RWPE1 (cell line): ENCODE results near the gene COL4A3.
A peak's percentile ranks its signal among the peaks of the same experiment; 100 is the strongest.

Experiments
- CTCF ChIA-PET: fragments of 350-600 bp; sonication (Branson Sonifier 250); formaldehyde crosslinking; extraction: SDS; loops from one replicate; lab custom pipeline; 2021; lab: Yijun Ruan, JAX
- POLR2A ChIA-PET: fragments of 400-600 bp; formaldehyde crosslinking; extraction: SDS; loops from one replicate; lab custom pipeline; 2020; ENCODE audit warnings: antibody characterized with exemption; ENCODE audit not compliant: low non-redundant PET; lab: Yijun Ruan, JAX
- DNase-seq: peaks from one replicate; pipeline ENCODE4 v3.0.0; 2012; ENCODE audit warnings: low spot score
- H3K27ac ChIP-seq: fragments of 450-650 bp; 2 replicates; pipeline ENCODE4 v1.5.1; 2017
- CTCF ChIP-seq: fragments of 450-650 bp; conservative IDR thresholded peaks from 2 replicates; pipeline ENCODE4 v1.5.1; 2017; ENCODE audit warnings: low read depth, mild to moderate bottlenecking

COL4A3 gene

GRCh38 chr2:227324995-227325838 lies 160.8 kb downstream of the COL4A3 start, which contains the start of gene MFF:
Gene MFF, plus strand, starts transcription at chr2:227325251. Its CDS starts 5,415 bp downstream, at chr2:227330666.
- ChIA-PET CTCF (interaction anchor here (0.7 to 0.9 kb wide), 2 partner anchors 488 to 495 kb away, joined by 3 to 4 read pairs; partner anchors contain the start of gene CCL20), POLR2A (no interaction called here)
- peak; percentile 34 for TF ChIP-seq CTCF
- H3K27ac ChIP-seq: peak within 1 kb of the TSS; percentile 84
- DNase-seq: peak; percentile 93

GRCh38 chr2:227325839-227326195 lies 161.4 kb downstream of the COL4A3 start:
- ChIA-PET POLR2A (no interaction called here), CTCF (interaction anchor here (0.6 kb wide), 1 partner anchor 666 kb away, joined by 5 read pairs; no protein-coding TSS in a partner anchor)
- DNase-seq: peak; percentile 37
- TF ChIP-seq CTCF: 0 out of 2 replicates have a peak, but pooled peaks have one; percentile 2
- H3K27ac ChIP-seq: peak overlapping the region; percentile 84

DNA sequence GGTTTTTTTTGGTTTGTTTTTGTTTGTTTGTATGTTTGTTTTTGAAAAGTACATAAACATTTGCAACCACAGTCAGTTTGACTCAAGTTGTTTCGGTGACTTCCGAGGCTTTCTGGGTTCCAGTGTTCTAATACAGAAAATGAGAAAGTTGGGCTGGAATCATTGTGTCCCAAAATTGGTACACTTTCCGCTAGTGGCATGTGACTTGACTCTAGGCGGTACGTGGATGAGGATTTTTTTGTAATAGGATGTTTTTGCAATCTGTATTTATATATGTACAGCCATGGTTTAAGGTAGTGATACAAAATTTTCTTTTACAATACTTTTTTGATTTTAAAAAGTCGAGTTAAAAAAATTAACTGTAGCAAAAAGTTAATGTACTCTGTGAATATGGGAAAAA lies 162.4 kb downstream of the COL4A3 start:
- DNase-seq: no peak
- ChIA-PET POLR2A (no interaction called here), CTCF (no interaction called here)
- H3K27ac ChIP-seq: no peak overlapping the region
- no peak for TF ChIP-seq CTCF

DNA sequence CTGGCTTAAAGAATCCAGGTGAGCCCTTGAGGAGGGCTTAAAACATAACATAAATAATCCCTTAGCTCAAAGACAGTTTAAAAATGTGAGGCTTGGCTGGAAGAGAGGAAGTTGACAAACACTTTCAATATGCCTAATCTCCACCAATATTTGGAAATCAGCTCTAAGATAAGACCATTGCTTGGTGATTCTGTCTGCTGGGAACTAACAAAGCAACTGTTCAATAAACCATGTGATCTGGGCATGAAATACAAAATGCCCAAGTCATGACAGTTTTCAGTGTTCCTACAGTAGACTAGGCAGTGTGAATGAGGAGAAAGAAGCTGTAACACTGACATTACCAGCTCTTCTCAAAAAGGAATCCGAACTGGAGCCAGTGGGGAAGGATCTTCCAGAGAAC lies 171.3 kb downstream of the COL4A3 start:
- H3K27ac ChIP-seq: no peak overlapping the region
- TF ChIP-seq CTCF: no peak
- no peak for DNase-seq
- CTCF ChIA-PET: no interaction called here
- POLR2A ChIA-PET: no interaction called here

- POLR2A ChIA-PET: no interaction called here
- DNase-seq: no peak
- no peak overlapping the region for H3K27ac ChIP-seq
- no peak for TF ChIP-seq CTCF
- CTCF ChIA-PET: interaction anchor here (0.7 kb wide), 1 partner anchor 25 kb away, joined by 3 read pairs; no protein-coding TSS in a partner anchor
Measured at GRCh38 chr2:227337442-227337841, 173.0 kb downstream of the COL4A3 start.

DNA sequence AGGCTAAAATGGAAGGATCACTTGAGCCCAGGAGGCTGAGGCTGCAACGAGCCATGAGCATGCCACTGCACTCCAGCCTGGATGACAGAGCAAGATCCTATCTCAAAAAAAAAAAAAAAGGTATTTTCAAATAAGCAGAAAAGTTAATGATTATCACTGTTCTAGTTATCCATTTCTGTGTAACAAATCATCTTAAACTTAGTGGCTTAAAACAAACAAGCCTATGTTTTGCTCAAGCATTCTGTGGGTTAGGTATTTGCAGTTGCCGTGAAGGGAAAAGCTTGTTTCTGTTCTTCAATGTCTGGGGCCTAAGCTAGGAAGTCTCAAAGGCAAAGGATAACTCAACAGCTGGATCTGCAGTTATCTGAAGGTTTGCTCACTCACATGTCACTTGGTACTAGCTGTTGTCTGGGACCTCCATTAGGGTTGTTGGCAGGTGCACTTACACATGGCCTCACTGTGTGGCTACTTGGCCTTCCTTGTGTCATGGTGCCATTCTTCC lies 174.7 kb downstream of the COL4A3 start:
- no peak overlapping the region for H3K27ac ChIP-seq
- DNase-seq: no peak
- ChIA-PET POLR2A (no interaction called here), CTCF (no interaction called here)
- TF ChIP-seq CTCF: no peak
